Hindlimb muscle (tissue), 1 donor: ENCODE results near the gene SPNS1. TPM values are rescaled to one million over a fixed set of nuclear protein-coding genes. Genes with fewer than 3 reads are reported as not detected.
"Not testable (repeated sequence)": the region's sequence is repeated elsewhere in the genome, so short reads cannot be mapped to it uniquely, and the experiment has no call there.

Experiments used
- DNase-seq: peaks from one replicate; pipeline ENCODE4 v3.0.0-alpha.2; 2013
- polyA plus RNA-seq: library from polyadenylated mRNA; unstranded; fragments of 120-200 nt; gene quantifications from one replicate; pipeline ENCODE4 v1.2.1, GENCODE V29; 2013; ENCODE audit not compliant: insufficient read length

SPNS1 gene
- polyA plus RNA-seq, 1 donor: 30.7 TPM

- no peak for DNase-seq
Observed at GRCh38 chr16:28958836-28959235, 15.7 kb upstream of the SPNS1 start.

GRCh38 chr16:28964072-28964471 lies 10.5 kb upstream of the SPNS1 start:
- no peak for DNase-seq

GRCh38 chr16:28964496-28964895 lies 10.1 kb upstream of the SPNS1 start:
- DNase-seq: no peak

- no peak for DNase-seq
Observed at GRCh38 chr16:28967156-28967555, 7.4 kb upstream of the SPNS1 start.

- not testable (repeated sequence) for DNase-seq
Observed at GRCh38 chr16:28969696-28970095, 4.9 kb upstream of the SPNS1 start.

GRCh38 chr16:28974007-28974436 lies 556 bp upstream of the SPNS1 start:
- DNase-seq: peak; percentile 48

- no peak for DNase-seq
Observed at GRCh38 chr16:28975158-28975599, 601 bp downstream of the SPNS1 start.

GRCh38 chr16:28977703-28978662 lies 3.4 kb downstream of the SPNS1 start:
- no peak for DNase-seq

- DNase-seq: not testable (repeated sequence)
Observed at GRCh38 chr16:28980330-28980729, 5.8 kb downstream of the SPNS1 start.

GRCh38 chr16:28980929-28981328 lies 6.4 kb downstream of the SPNS1 start:
- DNase-seq: no peak

GRCh38 chr16:28981517-28981916 lies 6.9 kb downstream of the SPNS1 start:
- DNase-seq: no peak

- no peak for DNase-seq
Observed at GRCh38 chr16:28982418-28982817, 7.8 kb downstream of the SPNS1 start.

GRCh38 chr16:28982949-28983348 lies 8.4 kb downstream of the SPNS1 start:
- no peak for DNase-seq

GRCh38 chr16:28983644-28984043 lies 9.1 kb downstream of the SPNS1 start:
- DNase-seq: no peak

GRCh38 chr16:28984091-28984490 lies 9.5 kb downstream of the SPNS1 start:
- DNase-seq: no peak

- no peak for DNase-seq
Observed at GRCh38 chr16:28984619-28985135, 10.1 kb downstream of the SPNS1 start, which contains the start of gene LAT. TSS of gene LAT (plus strand) at chr16:28985052. CDS start at chr16:28985418, 366 bp downstream.

GRCh38 chr16:28985211-28986041 lies 10.8 kb downstream of the SPNS1 start:
- DNase-seq: no peak

GRCh38 chr16:28986046-28986445 lies 11.5 kb downstream of the SPNS1 start:
- DNase-seq: no peak

- no peak for DNase-seq
Observed at GRCh38 chr16:28986492-28986891, 11.9 kb downstream of the SPNS1 start.

GRCh38 chr16:28987170-28987853 lies 12.7 kb downstream of the SPNS1 start:
- no peak for DNase-seq

GRCh38 chr16:28989363-28989762 lies 14.8 kb downstream of the SPNS1 start:
- no peak for DNase-seq

GRCh38 chr16:28990375-28991040 lies 15.9 kb downstream of the SPNS1 start:
- DNase-seq: no peak
